HepG2 (cell line): ENCODE measurements around the gene ADAR. TPM values are rescaled to one million over a fixed set of nuclear protein-coding genes. Genes with fewer than 3 reads are reported as not detected.

Experiments
- ZBTB20 ChIP-seq: sonication (generic); formaldehyde crosslinking; IDR thresholded peaks from 2 replicates; pipeline ENCODE4 v1.8.1; 2023; ENCODE audit warnings: missing genetic modification reagents, low read depth, mild to moderate bottlenecking, borderline replicate concordance
- polyA plus RNA-seq, 8 experiments: library from polyadenylated mRNA; depleted of rRNA in 3 of 8; stranded (reverse) in 7 of 8; unstranded in 1 of 8; fragments of >200 nt; fragmentation: Illumina TruSeq in 4 of 8; extraction: Trizol in 4 of 8; gene quantifications; 2 replicates each; pipeline versions ENCODE4 v1.2.1 to v1.2.3, GENCODE V29; 2011 to 2016; ENCODE audit warnings: low read depth in 4 of 8, missing spikeins in 1 of 8, mixed read lengths in 1 of 8; ENCODE audit not compliant: insufficient read depth in 1 of 8
- total RNA-seq, 5 experiments: library from RNA; depleted of rRNA; stranded (reverse); fragments of >200 nt; fragmentation: Illumina TruSeq; extraction: Trizol; gene quantifications; 2 replicates each; pipeline ENCODE4 v1.2.3, GENCODE V29; 2016; ENCODE audit warnings: low read depth in 1 of 5
- TF ChIP-seq, protein P1 (sequence below): sonication (generic); formaldehyde crosslinking; IDR thresholded peaks from 2 replicates; pipeline ENCODE4 v1.5.1; 2020; ENCODE audit warnings: mild to moderate bottlenecking, missing genetic modification reagents, borderline replicate concordance
- TF ChIP-seq, protein P2 (sequence below): IDR thresholded peaks from 2 replicates; pipeline ENCODE4 v1.6.1; 2016; ENCODE audit warnings: mild to moderate bottlenecking, missing biosample characterization, missing genetic modification reagents
- TF ChIP-seq, protein P3 (sequence below): sonication (generic); formaldehyde crosslinking; IDR thresholded peaks from 2 replicates; pipeline ENCODE4 v1.4.0; 2020; ENCODE audit warnings: mild to moderate bottlenecking, missing genetic modification reagents
- TF ChIP-seq, protein P4 (sequence below): sonication (generic); formaldehyde crosslinking; IDR thresholded peaks from 2 replicates; pipeline ENCODE4 v1.4.0; 2020; ENCODE audit warnings: missing genetic modification reagents

ADAR gene
- total and polyA plus RNA-seq, 2 of the 13 experiments (the other 11 are each of a cell fraction or from before 2014, with no cell fraction given), result 70.8 to 86.2 TPM

DNA sequence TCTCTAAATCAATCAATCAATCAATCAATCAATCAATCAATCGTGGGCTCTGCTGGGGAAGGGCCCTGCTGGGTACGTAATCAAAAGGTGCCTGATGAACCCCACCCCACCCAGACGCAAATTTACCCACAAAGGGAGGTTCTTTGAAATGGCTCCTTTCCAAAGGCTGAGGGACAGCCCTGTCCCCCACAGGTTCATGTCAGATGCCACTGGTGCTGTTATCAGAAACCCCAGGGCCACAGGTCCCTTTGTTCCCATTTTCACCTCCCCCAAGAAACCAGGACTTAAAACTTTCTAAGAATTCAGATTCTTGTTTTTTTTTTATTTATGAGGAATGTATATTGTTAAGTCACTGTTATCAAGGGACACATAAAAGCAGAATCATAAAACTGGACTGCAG is 26.2 kb downstream of the ADAR start (continued):
- TF ChIP-seq, protein P1, sequence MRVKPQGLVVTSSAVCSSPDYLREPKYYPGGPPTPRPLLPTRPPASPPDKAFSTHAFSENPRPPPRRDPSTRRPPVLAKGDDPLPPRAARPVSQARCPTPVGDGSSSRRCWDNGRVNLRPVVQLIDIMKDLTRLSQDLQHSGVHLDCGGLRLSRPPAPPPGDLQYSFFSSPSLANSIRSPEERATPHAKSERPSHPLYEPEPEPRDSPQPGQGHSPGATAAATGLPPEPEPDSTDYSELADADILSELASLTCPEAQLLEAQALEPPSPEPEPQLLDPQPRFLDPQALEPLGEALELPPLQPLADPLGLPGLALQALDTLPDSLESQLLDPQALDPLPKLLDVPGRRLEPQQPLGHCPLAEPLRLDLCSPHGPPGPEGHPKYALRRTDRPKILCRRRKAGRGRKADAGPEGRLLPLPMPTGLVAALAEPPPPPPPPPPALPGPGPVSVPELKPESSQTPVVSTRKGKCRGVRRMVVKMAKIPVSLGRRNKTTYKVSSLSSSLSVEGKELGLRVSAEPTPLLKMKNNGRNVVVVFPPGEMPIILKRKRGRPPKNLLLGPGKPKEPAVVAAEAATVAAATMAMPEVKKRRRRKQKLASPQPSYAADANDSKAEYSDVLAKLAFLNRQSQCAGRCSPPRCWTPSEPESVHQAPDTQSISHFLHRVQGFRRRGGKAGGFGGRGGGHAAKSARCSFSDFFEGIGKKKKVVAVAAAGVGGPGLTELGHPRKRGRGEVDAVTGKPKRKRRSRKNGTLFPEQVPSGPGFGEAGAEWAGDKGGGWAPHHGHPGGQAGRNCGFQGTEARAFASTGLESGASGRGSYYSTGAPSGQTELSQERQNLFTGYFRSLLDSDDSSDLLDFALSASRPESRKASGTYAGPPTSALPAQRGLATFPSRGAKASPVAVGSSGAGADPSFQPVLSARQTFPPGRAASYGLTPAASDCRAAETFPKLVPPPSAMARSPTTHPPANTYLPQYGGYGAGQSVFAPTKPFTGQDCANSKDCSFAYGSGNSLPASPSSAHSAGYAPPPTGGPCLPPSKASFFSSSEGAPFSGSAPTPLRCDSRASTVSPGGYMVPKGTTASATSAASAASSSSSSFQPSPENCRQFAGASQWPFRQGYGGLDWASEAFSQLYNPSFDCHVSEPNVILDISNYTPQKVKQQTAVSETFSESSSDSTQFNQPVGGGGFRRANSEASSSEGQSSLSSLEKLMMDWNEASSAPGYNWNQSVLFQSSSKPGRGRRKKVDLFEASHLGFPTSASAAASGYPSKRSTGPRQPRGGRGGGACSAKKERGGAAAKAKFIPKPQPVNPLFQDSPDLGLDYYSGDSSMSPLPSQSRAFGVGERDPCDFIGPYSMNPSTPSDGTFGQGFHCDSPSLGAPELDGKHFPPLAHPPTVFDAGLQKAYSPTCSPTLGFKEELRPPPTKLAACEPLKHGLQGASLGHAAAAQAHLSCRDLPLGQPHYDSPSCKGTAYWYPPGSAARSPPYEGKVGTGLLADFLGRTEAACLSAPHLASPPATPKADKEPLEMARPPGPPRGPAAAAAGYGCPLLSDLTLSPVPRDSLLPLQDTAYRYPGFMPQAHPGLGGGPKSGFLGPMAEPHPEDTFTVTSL, result no peak
- no peak for TF ChIP-seq ZBTB20 (CRISPR knock-in tag)
- TF ChIP-seq, protein P2, sequence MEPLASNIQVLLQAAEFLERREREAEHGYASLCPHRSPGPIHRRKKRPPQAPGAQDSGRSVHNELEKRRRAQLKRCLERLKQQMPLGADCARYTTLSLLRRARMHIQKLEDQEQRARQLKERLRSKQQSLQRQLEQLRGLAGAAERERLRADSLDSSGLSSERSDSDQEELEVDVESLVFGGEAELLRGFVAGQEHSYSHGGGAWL (CRISPR knock-in tag), result no peak
- TF ChIP-seq, protein P3, sequence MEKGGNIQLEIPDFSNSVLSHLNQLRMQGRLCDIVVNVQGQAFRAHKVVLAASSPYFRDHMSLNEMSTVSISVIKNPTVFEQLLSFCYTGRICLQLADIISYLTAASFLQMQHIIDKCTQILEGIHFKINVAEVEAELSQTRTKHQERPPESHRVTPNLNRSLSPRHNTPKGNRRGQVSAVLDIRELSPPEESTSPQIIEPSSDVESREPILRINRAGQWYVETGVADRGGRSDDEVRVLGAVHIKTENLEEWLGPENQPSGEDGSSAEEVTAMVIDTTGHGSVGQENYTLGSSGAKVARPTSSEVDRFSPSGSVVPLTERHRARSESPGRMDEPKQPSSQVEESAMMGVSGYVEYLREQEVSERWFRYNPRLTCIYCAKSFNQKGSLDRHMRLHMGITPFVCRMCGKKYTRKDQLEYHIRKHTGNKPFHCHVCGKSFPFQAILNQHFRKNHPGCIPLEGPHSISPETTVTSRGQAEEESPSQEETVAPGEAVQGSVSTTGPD, result no peak
- TF ChIP-seq, protein P4, sequence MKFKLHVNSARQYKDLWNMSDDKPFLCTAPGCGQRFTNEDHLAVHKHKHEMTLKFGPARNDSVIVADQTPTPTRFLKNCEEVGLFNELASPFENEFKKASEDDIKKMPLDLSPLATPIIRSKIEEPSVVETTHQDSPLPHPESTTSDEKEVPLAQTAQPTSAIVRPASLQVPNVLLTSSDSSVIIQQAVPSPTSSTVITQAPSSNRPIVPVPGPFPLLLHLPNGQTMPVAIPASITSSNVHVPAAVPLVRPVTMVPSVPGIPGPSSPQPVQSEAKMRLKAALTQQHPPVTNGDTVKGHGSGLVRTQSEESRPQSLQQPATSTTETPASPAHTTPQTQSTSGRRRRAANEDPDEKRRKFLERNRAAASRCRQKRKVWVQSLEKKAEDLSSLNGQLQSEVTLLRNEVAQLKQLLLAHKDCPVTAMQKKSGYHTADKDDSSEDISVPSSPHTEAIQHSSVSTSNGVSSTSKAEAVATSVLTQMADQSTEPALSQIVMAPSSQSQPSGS (CRISPR knock-in tag), result no peak
